IPS-NIHi7 (cell line): ENCODE results near the gene RITA1.

Experiments
- DNase-seq: peaks from one replicate; pipeline ENCODE4 v3.0.0; 2012; ENCODE audit warnings: mixed read lengths; ENCODE audit errors: extremely low spot score

RITA1 gene

GRCh38 chr12:113179023-113179422, 6.5 kb upstream of the RITA1 start:
- no peak for DNase-seq

DNA sequence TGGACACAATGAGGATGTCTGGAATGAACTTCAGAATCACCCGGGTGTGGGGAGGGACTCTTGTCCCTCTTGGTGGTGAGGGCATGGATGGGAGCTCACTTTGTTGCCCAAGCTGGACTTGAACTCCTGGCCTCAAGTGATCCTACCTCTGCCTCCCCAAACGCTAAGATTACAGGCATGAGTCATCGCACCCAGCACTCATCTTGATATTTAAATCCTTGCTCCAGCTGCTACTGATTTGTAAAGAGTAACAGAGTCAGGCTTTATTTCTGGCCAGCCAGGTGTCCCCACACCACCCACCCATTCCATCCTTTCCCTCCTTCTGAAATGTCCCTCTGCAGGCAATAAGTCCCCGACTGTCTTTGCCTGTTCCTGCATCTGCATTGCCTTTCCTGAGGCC, 5.2 kb upstream of the RITA1 start:
- DNase-seq, result no peak

DNA sequence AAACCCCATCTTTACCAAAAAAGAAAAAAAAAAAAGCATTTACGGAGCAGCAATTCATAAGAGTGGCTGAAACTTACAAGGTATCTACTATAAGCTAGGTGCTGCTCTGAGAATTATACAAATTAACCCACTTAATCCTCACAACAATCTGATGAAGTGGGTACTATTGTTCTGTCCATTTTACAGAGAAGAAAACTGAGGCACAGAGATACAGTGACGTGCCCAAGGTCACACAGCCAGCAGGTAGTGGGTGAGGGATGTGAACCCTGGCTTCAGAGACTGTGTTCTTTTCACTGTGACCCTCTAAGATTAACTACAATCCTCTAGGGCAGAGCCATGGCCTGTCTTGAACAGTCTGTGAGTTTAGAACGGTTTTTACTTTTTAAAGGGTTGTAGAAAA, 3.5 kb upstream of the RITA1 start:
- no peak for DNase-seq

DNA sequence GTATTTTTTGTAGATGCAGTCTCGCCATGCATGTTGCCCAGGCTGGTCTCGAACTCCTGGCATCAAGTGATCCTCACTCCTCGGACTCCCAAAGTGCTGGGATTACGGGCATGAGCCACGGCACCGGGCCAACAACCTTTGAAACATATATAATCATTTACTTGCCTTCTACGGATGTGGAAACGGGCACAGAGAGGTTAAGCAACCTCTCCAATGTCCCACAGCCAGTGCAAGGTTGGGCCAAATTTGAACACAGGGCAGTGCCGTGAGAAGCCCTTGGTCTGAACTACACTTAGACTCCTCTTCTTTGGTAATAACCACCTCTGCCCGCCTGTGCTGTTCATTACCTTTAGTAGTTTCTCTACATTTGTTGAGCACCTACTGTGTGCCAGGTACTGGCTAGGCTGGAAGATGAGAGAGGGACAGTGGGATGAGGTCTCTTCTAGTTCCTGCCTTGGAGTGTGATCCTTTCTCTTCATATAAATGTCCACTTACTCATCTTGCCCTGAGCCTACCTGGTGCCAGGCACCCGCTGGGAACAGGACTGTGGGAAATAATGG, 2.4 kb upstream of the RITA1 start:
- DNase-seq, result no peak

DNA sequence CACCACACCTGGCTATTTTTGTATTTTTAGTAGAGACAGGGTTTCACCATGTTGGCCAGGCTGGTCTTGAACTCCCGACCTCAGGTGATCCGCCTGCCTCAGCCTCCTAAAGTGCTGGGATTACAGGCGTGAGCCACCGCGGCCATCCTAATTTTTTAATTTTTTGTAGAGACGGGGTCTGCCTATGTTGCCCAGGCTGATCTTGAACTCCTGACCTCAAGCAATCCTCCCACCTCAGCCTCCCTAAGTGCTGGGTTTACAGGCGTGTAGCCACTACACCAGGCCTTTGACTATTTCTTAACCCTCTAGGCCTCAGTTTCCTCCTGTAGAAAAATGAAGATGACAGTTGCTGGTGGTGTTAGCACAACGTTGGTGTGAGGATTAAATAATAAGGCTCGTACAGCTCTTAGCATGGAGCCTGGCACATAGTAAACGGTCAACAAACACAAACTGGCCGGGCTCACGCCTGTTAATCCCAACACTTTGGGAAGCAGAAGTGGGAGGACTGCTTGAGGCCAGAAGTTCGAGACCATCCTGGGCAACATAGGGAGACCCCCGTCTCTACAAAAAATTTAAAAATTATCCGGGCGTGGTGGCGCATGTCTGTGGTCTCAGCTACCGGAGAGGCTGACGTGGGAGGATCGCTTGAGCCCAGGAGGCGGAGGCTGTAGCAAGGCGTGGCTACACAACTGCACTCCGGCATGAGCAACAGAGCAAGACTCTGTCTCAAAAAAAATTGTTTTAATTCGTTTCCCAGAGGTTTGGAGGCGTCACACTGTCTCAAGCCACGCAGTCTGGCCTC, 1.2 kb upstream of the RITA1 start:
- no peak for DNase-seq

- peak; percentile 93 for DNase-seq
Measured at GRCh38 chr12:113184900-113185179, 681 bp upstream of the RITA1 start.

GRCh38 chr12:113186033-113186365, 478 bp downstream of the RITA1 start:
- DNase-seq, result no peak

GRCh38 chr12:113186666-113187325, 1.3 kb downstream of the RITA1 start:
- no peak for DNase-seq

DNA sequence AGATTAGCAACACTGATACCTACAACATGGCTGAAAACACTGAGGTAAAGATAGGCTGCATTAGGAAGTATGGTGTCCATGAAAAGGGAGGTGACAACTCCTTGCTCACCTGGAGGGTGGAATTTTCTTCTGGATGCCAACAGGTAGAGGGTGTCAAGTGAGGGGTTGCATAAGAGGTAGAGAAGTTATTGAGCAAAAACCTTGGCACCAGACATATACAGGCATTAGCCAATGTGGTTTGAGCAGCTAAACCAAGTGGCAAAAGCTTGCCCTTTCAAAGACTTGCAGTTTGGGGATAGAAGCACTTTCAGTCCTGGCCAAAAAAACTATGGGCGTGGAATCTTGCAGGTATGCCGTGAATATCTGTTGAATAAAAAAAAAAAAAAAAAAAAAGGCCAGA, 3.8 kb downstream of the RITA1 start:
- no peak for DNase-seq

GRCh38 chr12:113190761-113191160, 5.2 kb downstream of the RITA1 start:
- peak; percentile 55 for DNase-seq

DNA sequence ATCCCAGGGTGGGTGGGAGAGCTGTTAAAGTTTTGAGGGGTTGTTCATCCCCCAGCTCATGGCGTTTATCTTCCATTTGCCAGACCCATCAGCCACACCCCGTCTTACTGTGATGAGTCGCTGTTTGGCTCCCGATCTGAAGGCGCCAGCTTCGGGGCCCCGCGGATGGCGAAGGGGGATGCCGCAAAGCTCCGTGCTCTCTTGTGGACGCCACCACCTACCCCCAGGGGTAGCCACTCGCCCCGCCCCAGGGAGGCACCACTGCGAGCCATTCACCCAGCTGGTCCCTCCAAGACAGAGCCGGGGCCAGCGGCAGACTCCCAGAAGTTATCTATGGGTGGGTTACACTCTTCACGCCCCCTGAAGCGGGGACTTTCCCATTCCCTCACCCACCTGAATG, 5.7 kb downstream of the RITA1 start:
- DNase-seq, result no peak

DNA sequence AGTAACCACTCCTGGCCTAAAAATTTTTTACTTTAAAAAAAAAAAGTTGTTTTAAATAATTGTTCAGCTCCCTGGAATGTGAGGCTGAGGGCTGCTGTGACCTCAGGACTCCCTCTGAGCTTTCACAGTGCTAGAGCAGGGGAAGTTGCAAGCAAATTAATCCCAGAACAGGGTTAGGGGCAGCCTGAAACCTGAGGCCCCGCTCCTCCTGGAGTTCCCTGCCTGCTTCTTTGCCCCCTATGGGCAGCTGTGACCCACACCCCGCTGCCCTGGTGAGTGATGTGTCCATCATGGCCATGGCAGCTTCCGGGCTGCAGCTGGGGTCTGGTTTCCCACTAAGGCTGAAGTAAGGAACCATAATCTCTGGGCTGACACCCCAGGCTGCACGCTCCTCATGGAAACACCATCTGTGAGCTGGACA, 9.5 kb downstream of the RITA1 start:
- DNase-seq, result no peak

DNA sequence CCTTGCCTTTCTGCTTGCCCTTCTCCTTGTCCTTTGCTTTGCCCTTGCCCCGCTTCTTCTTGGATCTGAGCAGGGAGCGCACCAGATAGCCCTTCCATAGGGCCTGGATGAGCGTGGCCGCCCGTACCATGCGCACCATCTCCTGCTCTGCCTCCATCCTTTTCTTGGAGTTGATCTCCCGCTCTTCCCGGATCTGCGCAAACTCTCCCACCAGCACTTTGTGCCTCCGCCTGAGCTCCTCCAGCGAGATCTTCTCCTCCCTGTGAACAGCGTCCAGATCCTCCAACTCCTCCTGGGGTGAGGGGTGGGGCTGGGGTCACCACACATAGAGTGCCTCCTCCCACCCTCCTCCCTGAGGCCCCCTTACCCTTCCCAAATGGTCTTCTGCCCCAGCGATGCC, 10.1 kb downstream of the RITA1 start:
- DNase-seq, result no peak

DNA sequence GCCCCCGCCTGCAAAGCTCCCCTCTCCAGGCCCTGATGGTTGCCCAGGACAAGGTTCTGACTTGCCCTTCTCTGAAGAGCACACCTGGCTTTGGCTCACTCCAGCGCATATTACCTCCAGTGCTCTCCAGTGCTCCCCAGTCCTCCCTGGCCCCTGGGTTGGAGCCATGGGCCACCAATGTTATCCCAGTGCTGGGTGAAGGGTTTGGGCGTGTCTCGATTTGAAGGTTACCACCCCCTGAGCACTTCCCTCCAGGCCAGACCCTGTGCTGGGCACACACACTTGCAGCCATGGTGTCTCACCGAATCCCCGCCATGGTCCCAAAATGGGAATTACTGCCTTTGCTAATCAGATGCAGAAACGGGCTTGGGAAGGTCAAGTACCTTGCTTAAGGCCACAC, 11.1 kb downstream of the RITA1 start:
- DNase-seq, result no peak

GRCh38 chr12:113196990-113197389, 11.5 kb downstream of the RITA1 start:
- peak; percentile 88 for DNase-seq

- no peak for DNase-seq
Measured at GRCh38 chr12:113197518-113198077, 12.1 kb downstream of the RITA1 start.

DNA sequence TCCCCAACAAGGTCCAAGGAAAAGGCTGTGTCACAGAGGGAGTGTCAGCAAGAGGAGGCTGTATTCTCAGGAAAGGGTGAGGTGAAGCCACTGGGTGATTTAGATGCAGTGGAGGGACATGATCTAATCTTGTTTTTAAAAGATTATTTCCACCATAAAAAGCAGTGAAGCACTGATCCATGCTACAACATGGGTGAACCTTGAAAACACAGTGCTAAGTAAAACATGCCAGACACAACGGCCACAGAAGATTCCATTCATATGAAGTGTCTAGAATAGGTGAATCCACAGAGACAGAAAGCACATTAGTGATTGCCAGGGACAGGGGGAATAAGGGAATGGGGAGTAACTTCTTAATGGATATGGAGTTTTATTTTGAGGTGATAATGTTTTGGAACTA, 12.8 kb downstream of the RITA1 start:
- DNase-seq, result no peak

GRCh38 chr12:113200021-113200797, 14.7 kb downstream of the RITA1 start:
- DNase-seq, result no peak

DNA sequence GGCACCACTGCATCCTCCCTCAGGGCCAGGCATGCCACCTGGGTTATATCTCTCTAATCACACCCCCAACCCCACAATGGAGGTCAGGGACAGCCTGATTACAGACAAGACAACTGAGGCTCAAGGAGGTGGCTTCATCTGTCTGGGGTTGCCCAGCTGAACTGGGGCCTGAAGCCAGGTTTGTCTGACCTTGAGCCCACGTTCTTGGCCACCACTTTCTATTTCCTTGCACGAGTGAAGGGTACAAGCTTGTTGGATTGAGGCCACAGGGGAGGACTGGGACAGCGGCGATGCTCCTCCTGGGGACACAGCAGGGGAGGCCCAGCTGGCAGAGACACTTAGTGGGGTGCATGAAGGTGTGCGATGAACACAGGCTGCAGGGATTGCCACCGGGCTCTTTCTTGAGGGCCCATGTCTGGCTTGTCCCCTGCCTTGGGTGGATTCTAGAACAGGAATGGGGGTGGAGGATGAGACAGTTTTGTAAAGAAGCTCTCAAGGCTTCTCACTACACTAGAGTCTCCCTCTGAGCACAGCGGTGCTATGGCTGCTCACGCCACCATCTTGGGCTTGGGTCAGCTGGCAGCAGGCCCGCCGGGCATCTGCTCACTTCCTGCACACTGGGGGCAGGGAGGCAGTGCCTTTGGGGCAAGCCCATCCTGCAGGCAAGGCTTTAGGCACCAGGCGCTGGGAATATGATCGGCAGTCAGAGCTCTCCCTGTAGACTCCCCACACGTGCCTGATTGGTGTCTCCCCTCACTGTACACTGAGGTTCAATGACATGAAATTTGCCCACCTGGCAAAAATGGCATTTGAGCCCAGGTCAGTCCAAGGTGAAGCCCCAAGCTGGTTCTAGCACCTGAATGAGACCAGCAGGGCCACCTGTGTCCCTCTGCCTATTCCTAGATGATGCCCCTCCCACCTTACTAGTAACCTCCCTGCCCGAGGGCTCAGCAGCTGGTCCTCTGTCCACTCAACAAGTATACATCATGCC, 16.0 kb downstream of the RITA1 start:
- DNase-seq, result no peak

DNA sequence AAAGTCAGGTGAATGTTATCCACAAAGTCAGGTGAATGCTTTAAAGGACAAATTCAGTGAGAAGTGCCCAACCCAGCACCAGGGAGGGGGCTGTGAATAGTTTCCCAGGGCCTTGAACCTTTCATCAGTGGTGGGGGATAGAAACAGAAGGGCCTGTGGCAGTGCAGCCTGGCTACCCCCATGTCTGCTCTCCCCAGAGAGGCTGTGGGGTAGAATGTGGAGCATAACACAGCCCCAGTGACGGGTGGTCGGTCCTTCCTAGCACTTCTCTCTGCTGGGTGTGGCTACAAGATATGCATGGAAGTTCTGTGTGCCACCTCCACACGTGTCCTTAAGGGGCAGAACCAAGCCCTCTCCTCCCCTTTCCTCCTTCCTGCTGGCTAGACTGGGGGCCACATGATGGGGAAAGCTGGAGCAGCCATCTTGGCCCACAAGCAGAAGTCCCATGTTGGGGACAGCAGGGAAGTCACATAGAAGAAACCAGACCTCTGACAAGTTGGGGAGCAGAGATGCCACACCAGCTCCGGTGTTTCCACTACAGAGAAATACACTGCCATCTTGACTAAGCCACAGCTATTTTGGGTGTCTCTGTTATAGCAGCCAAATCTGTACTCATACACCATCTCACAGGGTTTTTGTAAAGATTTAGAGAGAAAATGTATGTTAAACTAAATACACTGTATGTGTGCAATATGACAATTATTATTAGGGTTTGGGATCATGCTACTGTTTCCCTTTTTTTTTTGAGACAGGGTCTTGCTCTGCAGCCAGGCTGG, 17.0 kb downstream of the RITA1 start:
- DNase-seq, result no peak
